HCT116 (cell line): ENCODE results near the gene STPG3.

Experiments used
- ATF3 ChIP-seq: IDR thresholded peaks from 2 replicates; pipeline ENCODE4 v1.6.1; 2012
- CBX3 ChIP-seq: IDR thresholded peaks from 2 replicates; pipeline ENCODE4 v1.6.1; 2012; ENCODE audit warnings: low read depth
- EGR1 ChIP-seq: IDR thresholded peaks from 2 replicates; pipeline ENCODE4 v1.6.1; 2012; ENCODE audit warnings: low read depth
- ELF1 ChIP-seq: IDR thresholded peaks from 2 replicates; pipeline ENCODE4 v1.6.1; 2012; ENCODE audit warnings: low read depth, borderline replicate concordance
- POLR2A ChIP-seq: IDR thresholded peaks from 2 replicates; pipeline ENCODE4 v1.7.0; 2011; ENCODE audit warnings: borderline replicate concordance; ENCODE audit not compliant: insufficient read depth, insufficient read length; ENCODE audit errors: extremely low read depth
- POLR2AphosphoS5 ChIP-seq: IDR thresholded peaks from 2 replicates; pipeline ENCODE4 v1.6.1; 2011; ENCODE audit warnings: mild to moderate bottlenecking, low read depth, low read length, moderate library complexity
- RAD21 ChIP-seq: IDR thresholded peaks from 2 replicates; pipeline ENCODE4 v1.6.1; 2012; ENCODE audit warnings: low read depth, mild to moderate bottlenecking
- REST ChIP-seq: IDR thresholded peaks from 2 replicates; pipeline ENCODE4 v1.6.1; 2012; ENCODE audit warnings: low read depth

GRCh38 chr9:137277329-137278041, 26.4 kb downstream of the STPG3 start, which contains the start of gene TOR4A:
- TF ChIP-seq ELF1: no peak
- no peak for TF ChIP-seq CBX3
- no peak for TF ChIP-seq REST
- no peak for TF ChIP-seq EGR1
- peak; percentile 31 for TF ChIP-seq POLR2A
- TF ChIP-seq RAD21: no peak
- no peak for TF ChIP-seq ATF3
- peak; percentile 97 for TF ChIP-seq POLR2AphosphoS5
